AG09319 (cell line): Measurements from ENCODE around the gene ELOA.

ENCODE experiments used
- DNase-seq: peaks from one replicate; pipeline ENCODE4 v3.0.0-alpha.2; 2010; ENCODE audit warnings: low read depth; ENCODE audit errors: extremely low read depth
- TF ChIP-seq, protein P1 (sequence below): IDR thresholded peaks from 2 replicates; pipeline ENCODE4 v1.5.1; 2011; ENCODE audit warnings: low read depth, mild to moderate bottlenecking, inconsistent platforms, low read length, moderate library complexity

ELOA gene

DNA sequence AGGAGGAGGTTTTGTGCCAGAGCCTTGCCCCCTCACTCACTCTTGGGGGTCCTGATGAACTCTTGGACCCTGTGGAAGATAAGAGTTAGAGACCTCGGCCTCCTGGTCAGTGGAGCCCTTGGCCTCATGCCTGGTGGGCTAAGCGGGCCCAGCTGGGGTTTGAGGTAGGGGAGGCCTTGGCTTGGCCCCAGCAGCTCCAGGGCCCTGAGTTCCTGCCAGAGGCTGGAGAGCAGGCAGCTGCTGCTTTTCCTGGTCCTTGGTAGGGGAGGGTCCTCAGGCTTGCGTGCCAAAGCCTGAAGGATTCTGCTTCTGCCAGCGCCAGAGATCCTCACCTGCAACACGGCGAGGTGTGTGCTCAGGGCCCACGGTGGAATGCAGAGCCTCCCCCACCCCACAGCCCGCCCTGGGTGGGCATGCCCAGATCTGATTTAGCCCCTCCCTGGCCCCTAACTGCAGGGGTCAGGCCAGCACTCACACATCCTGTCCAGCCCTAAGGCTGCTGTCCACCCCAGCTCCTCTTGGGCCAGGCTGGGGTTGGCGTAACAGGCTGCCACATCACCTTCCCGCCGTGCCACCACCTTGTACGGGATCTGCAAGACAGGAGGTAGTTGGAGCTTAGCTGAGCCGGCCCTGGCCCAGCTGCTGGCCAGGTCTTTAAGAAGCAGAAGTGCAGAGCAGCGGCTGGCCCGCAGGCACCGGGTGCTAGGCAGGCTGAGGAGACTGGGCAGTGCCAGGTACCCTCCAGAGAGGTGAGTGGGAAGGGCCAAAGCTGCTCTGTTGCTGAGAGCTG, 52.6 kb downstream of the ELOA start:
- TF ChIP-seq, protein P1, sequence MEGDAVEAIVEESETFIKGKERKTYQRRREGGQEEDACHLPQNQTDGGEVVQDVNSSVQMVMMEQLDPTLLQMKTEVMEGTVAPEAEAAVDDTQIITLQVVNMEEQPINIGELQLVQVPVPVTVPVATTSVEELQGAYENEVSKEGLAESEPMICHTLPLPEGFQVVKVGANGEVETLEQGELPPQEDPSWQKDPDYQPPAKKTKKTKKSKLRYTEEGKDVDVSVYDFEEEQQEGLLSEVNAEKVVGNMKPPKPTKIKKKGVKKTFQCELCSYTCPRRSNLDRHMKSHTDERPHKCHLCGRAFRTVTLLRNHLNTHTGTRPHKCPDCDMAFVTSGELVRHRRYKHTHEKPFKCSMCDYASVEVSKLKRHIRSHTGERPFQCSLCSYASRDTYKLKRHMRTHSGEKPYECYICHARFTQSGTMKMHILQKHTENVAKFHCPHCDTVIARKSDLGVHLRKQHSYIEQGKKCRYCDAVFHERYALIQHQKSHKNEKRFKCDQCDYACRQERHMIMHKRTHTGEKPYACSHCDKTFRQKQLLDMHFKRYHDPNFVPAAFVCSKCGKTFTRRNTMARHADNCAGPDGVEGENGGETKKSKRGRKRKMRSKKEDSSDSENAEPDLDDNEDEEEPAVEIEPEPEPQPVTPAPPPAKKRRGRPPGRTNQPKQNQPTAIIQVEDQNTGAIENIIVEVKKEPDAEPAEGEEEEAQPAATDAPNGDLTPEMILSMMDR, result no peak
- DNase-seq, result no peak

DNA sequence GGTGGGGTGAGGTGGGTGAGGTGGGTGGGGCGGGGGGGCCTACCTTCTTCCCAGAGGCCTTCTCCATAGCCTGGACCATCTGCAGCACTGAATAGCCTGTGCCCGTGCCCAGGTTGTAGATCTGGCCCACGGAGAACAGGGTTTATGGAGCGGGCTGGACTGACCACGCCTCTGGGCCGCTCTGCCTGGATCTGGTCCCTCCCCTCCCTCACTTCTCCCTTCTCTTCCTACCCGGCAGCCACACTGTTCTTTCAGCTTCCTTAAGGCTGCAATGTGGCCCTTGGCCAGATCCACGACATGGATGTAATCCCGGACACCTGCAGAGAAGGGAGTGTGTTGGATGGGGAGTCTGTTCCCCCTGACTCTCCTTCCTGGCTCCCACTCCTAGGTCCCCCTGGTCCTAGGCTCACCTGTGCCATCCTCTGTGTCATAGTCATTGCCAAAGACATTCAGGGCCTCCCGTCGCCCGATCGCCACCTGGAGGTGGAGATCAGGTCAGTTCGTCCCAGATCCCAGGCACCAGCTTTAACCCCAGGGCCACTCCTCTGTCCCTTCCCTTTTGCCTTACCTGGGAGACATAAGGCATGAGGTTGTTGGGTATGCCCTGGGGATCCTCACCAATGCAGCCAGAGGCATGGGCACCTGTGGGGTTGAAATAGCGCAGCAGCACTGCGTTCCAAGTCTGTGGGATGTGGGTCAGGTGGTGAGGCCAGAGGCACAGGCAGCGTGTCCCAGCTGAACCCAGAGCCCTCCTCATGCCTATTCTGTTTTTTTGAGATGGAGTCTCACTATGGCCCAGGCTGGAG, 53.4 kb downstream of the ELOA start:
- TF ChIP-seq, protein P1, result no peak
- DNase-seq, result no peak

DNA sequence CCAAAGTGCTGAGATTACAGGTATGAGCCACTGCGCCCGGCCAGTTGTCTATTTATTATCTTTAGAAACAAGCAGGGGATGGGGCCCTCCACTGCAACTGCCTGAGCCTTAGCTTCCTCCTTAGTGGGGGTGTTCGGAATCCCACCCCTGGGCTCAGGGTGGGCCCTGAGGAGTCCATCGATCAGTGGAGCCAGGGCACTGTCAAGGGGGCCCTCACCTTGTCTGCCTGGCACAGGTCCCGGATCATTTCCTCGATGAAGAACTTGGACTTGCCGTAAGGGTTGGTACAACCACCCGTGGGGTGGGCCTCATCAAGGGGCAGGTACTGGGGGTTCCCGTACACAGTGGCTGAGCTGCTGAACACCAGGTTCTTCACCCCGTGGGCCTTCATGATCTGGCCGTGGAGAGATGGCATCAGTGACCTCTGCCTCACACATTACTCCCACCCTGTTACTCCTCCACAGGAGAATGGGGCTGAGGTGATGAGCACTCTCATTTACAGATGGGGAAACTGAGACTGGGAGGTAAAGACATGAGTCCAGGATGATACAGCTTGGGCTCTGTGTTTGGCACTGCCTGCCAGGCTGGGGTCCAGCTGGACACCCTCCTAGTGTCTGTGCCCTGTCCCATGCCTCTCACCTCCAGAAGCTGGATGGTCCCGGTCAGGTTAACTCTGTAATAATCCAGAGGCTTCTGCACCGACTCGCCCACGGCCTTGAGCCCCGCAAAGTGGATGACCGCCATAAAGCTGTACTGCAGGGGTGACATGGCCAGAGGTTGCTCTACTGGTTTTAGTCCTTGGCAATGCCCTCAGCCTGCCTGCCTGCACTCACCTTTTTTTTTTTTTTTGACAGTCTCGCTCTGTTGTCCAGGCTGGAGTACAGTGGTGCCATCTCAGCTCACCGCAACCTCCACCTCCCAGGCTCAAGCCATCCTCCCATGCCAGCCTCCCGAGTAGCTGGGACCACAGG, 54.5 kb downstream of the ELOA start:
- no peak for DNase-seq
- TF ChIP-seq, protein P1, result no peak

DNA sequence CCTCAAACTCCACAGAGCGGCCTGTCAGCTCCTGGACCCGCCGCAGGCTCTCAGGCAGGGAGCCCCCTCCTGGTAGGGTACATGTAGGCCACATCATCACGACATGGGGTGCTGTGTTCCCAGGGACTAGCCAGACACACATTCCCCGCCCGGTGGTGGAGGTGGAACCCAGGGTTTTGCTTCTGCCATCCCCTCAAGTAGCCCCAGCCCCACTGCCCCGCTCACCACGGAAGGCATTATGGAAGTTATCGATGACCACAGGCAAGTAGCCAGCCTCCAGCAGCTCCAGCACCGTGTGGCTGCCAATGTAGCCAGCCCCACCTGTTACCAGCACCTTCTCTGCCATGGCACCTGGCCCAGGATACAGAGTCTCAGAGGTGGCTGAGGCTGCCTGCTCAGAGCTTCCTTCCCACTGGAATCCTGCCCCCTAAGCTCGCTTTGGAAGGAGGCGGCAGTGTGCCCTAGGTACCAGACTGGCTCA, 55.4 kb downstream of the ELOA start:
- TF ChIP-seq, protein P1, result no peak
- no peak for DNase-seq

DNA sequence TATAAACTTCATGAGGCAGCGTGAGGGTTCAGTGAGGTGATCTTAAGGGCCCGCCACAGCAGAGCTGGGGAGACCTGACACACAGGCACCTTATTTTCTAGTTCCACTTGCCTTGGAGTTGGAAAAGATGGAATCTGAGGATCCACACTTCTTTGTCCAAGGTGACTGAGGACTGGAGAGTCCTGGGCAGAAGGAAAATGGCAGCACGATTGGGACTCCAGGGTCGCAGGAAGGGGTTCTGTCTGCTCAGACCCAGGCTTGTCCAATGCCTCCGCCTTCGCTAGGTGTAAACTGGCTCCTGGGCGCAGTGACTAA, 55.9 kb downstream of the ELOA start:
- TF ChIP-seq, protein P1, result no peak
- no peak for DNase-seq

DNA sequence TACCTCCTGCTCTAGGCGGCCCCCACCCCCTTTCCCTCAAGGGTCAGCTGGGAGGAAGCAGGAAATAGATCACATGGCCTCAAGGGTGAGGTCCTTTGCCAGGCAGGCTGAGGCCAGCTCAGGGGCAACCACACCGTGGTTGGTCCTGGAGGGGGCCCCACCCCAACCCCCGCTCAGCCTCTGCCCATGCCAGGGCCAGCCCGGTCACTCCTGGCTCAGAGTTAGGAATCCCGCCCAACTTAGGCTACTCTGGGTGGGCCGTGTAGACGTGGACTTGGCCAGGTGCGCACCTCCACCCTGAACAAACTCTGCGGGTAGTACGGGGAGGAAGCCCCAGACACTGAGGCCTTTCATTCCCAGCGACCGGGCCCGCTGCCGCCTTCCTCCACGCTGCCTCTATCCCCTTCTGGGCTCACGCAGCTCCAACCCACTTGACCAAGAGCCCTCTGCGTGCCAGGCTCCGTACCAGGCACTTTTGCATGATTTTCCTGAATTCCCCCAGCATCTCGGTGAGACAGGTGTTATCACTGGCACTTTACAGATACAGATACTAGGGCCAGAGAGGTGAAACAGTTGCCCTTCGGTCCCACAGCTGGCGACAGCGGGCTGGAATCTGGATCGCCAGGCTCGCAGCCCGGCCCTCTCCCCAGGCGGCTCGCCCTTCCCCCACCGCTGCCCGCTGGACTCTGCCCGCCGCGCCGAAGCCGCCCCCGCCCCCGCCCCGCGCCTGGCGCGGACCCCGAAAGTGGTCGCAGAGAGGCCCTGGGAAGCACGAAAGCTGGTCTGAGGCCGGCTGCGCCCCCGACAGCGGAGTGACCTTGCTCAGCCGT, 56.5 kb downstream of the ELOA start:
- TF ChIP-seq, protein P1, result no peak
- DNase-seq, result no peak
